IPS-11a (cell line): ENCODE measurements around the gene DNAJA4.
"Not testable (repeated sequence)": the region's sequence is repeated elsewhere in the genome, so short reads cannot be mapped to it uniquely, and the experiment has no call there.

Source experiments
- H3K4me3 ChIP-seq: one replicate; pipeline ENCODE4 v1.5.1; 2013; ENCODE audit warnings: low read depth, low read length, control low read depth

Gene DNAJA4

DNA sequence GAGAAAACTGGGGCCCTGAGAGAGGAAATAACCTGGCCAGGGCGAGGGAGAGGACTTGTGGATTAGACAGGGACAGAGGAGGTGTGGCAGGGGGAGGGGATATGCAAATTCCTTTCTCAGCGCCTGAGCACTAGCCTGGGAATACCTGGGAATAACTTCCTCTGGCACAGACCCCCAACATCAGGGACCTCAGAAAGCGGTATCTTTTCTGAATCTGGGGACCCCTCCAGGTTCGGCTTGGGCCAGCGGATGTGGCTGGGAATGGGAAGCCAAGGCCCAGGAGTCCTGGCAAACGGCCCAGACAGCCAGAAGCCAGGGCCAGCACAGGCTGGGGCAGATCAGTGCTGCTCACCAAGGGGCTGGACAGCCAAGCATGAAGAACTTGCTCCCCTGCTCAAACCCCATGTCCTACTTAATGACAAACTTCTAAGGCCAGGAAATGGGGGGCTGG lies 20.8 kb upstream of the DNAJA4 start:
- H3K4me3 ChIP-seq: no peak overlapping the region

- no peak overlapping the region for H3K4me3 ChIP-seq
Observed at GRCh38 chr15:78244101-78244500, 20.3 kb upstream of the DNAJA4 start.

GRCh38 chr15:78244893-78245292 lies 19.5 kb upstream of the DNAJA4 start:
- H3K4me3 ChIP-seq: no peak overlapping the region

DNA sequence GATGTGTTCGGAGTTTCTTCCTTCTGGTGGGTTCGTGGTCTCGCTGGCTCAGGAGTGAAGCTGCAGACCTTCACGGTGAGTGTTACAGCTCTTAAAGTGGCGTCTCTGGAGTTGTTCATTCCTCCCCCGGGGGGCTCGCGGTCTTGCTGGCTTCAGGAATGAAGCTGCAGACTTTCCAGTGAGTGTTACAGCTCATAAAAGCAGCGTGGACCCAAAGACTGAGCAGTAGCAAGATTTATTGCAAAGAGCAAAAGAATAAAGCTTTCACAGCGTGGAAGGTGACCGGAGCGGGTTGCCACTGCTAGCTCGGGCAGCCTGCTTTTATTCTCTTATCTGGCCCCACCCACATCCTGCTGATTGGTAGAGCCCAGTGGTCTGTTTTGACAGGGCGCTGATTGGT lies 19.0 kb upstream of the DNAJA4 start:
- H3K4me3 ChIP-seq: not testable (repeated sequence)

DNA sequence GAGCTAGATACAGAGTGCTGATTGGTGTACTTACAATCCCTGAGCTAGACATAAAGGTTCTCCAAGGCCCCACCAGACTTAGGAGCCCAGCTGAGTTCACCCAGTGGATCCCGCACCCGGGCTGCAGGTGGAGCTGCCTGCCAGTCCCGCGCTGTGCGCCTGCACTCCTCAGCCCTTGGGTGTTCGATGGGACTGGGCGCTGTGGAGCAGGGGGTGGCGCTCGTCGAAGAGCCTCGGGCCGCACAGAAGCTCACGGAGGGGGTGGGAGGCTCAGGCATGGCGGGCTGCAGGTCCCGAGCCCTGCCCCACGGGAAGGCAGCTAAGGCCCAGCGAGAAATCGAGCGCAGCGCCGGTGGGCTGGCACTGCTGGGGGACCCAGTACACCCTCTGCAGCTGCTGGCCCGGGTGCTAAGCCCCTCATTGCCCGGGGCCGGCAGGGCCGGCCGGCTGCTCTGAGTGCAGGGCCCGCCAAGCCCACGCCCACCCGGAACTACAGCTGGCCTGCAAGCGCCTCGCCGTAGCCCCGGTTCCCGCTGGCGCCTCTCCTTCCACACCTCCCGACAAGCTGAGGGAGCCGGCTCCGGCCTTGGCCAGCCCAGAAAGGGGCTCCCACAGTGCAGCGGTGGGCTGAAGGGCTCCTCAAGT lies 18.3 kb upstream of the DNAJA4 start:
- not testable (repeated sequence) for H3K4me3 ChIP-seq

DNA sequence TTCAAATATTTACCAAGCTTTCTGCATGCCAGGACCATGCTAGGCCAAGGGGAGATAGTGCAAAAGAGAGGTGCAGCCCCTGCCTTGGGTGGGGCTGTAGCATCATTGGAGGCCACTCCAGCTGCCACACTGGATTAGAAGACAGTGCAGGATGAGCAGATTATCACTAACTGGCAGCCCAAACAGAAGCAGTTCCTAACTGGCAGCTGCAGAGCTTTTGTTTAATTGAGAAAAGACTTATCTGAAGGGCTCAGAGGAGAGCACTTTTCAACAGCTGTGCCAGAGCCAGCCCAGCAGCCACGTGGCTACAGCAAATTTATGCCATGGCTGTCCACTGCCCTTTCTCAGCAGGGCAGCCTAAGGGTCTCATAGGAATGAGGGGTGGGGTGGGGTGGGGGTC lies 16.5 kb upstream of the DNAJA4 start:
- no peak overlapping the region for H3K4me3 ChIP-seq

GRCh38 chr15:78249131-78249530 lies 15.2 kb upstream of the DNAJA4 start:
- no peak overlapping the region for H3K4me3 ChIP-seq

GRCh38 chr15:78251136-78251535 lies 13.2 kb upstream of the DNAJA4 start:
- no peak overlapping the region for H3K4me3 ChIP-seq

DNA sequence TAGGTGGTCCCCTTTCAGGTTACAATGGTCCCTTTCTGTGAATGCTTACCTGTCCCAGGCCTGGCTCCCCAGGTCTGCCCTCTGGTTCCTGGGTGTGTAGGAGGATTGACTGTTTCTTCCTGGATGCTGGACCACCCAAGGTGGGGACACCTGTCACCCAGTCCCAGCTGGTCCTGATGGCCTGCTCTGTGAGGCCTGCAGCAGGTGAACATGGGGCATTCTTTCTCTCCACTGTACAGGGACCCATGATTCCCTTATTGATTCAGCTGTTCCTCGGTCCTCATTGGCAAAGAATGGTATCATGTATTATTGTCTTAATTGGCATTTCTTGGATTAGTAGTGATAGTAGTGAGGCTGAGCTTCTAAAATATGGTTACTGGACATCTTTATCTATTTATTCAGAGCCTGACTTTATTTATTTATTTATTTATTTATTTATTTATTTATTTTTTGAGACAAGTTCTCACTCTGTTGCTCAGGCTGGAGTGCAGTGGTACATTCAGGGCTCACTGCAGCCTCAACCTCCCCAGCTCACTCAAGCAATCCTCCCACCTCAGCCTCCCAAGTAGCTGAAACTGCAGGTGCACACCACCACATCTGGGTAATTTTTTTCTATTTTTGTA lies 8.8 kb upstream of the DNAJA4 start:
- H3K4me3 ChIP-seq: no peak overlapping the region

DNA sequence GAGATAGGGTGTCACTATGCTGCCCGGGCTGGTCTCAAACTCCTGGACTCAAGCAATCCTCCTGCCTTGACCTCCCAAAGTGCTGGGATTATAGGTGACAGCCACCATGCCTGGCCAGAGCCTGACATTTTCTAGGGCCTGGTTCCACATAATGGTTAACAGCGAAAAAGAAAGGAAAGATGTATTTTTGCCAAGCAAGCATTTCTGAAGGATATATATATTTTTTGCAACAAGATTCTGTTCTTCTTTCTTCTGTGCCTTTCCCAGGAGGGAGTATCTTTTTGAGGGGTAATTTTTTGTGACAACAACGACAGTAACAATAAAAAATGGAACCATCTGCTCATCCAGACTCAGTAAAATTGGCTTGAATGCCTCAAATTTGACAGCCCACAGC lies 8.3 kb upstream of the DNAJA4 start:
- no peak overlapping the region for H3K4me3 ChIP-seq

- no peak overlapping the region for H3K4me3 ChIP-seq
Observed at GRCh38 chr15:78257681-78258080, 6.7 kb upstream of the DNAJA4 start.

DNA sequence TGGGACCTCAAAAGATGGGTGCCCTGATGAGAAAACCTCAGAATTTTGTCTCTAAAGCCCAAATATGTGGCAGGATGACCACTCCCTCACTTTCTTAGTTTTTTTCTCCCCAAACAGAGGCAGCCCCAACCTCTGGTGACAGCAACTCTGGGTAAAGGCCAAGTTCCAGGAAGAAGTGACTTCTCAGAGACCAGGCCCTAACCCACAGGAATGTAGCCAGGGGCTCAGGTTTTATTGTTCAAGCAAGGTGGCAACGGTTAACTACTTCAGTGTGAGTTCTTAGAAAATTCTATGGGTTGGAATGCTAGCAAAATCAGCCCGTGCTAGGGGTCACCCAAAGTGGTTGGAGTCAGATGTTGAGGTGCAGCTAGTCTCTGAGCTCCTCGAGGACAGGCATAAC lies 5.1 kb upstream of the DNAJA4 start:
- no peak overlapping the region for H3K4me3 ChIP-seq

- no peak overlapping the region for H3K4me3 ChIP-seq
Observed at GRCh38 chr15:78260489-78260888, 3.9 kb upstream of the DNAJA4 start.

DNA sequence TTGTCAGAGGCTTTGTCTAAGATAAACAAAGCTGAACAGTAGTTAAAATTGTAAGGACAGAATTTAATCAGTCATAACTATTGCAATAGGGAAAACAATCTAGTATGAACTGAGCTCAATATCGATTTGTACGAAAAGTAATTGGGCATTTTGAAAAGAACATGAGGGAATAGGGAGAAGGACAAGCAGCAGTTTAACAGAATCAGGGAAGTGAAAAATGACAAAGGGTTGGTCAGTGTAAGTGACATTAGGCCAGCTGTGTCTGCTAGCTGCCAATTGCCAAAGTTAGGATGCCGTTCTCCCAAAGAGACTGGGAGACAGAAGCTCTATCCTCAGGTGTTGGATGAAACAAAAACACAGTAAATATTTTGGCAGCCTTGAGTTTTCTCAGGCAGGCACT lies 3.3 kb upstream of the DNAJA4 start:
- H3K4me3 ChIP-seq: no peak overlapping the region

GRCh38 chr15:78263351-78263781 lies 996 bp upstream of the DNAJA4 start:
- H3K4me3 ChIP-seq: no peak overlapping the region

GRCh38 chr15:78263907-78264303 lies 457 bp upstream of the DNAJA4 start:
- H3K4me3 ChIP-seq: no peak overlapping the region

DNA sequence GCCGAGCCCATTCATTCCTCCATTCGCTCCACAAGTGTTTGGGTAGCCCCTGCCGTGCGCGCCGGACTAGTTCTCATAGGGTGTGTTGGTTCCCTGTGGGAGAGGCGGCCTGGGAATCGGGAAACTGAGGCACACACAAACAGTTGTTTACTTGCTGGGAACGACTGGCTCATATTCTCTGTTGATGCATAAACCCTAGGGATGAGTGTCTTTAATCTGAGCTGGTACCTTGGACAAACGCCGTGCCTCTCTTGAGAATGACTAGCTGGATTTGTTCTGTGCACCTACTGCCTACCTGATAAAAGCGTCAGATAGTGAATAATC lies 737 bp downstream of the DNAJA4 start:
- peak overlapping the region; percentile 18 for H3K4me3 ChIP-seq

DNA sequence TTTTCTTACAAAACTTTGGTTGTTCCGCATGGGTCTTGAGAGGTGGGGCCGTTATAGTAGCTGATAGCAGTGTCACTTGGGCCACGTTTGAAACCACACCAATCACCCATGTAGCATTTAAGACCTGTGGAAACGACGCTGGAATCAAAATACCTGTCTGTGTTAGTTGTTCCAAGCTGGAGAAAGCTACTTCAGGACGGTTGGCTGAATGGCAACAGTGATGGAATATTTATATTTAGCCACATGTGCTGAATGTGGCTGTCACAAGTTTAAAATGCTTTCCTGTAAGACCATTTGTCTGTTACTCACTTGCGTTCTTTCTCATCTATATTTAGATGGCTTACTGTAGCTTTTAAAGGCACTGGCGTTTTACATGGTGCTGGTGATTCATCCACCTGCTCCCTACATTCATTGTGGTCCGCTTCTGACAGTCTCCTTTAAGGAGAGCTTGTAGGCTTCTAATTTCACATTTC lies 1.4 kb downstream of the DNAJA4 start:
- H3K4me3 ChIP-seq: no peak overlapping the region

- no peak overlapping the region for H3K4me3 ChIP-seq
Observed at GRCh38 chr15:78266229-78266628, 1.9 kb downstream of the DNAJA4 start.

DNA sequence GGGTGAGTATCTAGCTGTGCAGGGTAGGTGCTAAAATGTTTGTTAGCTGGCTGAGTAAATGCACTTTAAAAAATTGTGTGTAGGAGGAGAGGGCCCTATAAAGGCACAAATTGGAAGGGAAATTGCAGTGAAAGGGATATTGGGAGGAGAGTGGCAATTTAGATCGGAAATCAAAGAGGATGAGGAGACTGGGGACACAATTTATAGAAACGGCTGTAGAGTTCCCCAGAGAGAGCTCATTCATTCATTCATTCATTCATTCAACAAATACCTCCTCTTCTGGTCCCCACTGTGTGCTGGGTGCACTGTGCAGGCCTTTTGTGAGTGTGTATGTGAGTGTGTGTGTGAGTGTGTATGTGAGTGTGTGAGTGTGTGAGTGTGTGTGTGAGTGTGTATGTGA lies 2.4 kb downstream of the DNAJA4 start:
- no peak overlapping the region for H3K4me3 ChIP-seq

DNA sequence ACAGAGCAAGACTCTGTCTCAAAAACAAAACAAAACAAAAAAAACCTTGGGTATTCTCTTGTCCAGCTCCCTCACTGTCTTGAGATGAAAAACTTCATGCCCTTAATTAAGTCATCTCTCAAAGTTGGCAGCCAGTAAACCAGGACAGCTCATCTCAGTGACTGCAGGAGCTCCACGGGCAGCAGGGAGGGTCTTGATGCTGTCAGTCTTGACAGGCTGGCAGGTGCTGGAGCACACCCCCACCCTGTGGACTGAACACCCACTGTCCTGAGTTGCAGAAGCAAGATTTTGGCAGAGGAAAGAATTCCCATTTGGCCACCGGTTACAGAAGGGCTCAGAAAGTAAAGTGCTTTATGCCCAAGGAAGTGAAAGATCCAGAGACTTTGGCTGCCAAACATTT lies 8.0 kb downstream of the DNAJA4 start:
- H3K4me3 ChIP-seq: no peak overlapping the region

DNA sequence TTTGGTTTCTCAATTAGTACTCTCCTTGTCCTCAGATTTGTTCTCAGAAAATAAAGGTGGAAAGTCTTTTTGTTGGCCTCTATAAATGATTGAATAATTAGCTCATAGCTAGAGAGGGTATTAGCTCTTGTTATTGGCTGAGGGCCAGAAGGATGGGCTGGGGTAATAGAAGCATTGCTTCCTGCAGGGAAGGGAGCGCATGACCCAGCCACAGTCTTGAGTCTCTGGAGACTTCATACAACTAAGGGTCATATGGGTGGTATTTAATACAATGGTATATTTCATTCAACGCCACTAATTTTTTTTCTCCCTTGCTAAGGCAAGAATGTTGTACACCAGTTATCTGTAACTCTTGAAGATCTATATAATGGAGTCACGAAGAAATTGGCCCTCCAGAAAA lies 8.4 kb downstream of the DNAJA4 start:
- H3K4me3 ChIP-seq: no peak overlapping the region

- H3K4me3 ChIP-seq: no peak overlapping the region
Observed at GRCh38 chr15:78274994-78275393, 10.6 kb downstream of the DNAJA4 start.
